GM12872 (cell line): ENCODE results near the gene STC2.

ENCODE experiments used
- TF ChIP-seq, protein P1 (sequence below): IDR thresholded peaks from 3 replicates; pipeline ENCODE4 v1.5.1; 2011; ENCODE audit warnings: low read depth, mild to moderate bottlenecking, low read length, moderate library complexity; ENCODE audit not compliant: insufficient read depth

The STC2 gene

GRCh38 chr5:173319646-173320045 is 8.6 kb downstream of the STC2 start:
- TF ChIP-seq, protein P1, sequence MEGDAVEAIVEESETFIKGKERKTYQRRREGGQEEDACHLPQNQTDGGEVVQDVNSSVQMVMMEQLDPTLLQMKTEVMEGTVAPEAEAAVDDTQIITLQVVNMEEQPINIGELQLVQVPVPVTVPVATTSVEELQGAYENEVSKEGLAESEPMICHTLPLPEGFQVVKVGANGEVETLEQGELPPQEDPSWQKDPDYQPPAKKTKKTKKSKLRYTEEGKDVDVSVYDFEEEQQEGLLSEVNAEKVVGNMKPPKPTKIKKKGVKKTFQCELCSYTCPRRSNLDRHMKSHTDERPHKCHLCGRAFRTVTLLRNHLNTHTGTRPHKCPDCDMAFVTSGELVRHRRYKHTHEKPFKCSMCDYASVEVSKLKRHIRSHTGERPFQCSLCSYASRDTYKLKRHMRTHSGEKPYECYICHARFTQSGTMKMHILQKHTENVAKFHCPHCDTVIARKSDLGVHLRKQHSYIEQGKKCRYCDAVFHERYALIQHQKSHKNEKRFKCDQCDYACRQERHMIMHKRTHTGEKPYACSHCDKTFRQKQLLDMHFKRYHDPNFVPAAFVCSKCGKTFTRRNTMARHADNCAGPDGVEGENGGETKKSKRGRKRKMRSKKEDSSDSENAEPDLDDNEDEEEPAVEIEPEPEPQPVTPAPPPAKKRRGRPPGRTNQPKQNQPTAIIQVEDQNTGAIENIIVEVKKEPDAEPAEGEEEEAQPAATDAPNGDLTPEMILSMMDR: no peak

GRCh38 chr5:173318881-173319620 is 9.2 kb downstream of the STC2 start:
- TF ChIP-seq, protein P1: no peak

GRCh38 chr5:173318330-173318729 is 9.9 kb downstream of the STC2 start:
- TF ChIP-seq, protein P1: no peak

DNA sequence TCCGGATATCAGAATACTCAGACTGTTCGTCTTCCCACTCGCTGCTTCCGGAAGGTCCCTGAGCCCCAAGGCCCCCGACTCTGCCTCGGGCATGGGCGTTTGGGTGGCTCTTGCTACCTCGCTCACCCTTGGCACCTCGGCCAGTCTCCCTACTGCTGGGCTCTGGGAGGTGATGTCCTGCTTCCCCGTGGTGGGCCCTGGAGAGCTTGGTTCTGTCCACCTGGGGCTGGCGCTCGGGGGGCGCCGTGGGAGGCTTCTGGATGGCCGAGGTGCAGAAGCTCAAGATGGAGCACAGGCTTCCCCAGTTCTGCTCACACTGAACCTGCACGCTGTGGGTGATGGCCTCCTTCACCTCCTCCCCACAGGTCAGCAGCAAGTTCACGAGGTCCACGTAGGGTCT is 10.4 kb downstream of the STC2 start:
- TF ChIP-seq, protein P1: no peak

DNA sequence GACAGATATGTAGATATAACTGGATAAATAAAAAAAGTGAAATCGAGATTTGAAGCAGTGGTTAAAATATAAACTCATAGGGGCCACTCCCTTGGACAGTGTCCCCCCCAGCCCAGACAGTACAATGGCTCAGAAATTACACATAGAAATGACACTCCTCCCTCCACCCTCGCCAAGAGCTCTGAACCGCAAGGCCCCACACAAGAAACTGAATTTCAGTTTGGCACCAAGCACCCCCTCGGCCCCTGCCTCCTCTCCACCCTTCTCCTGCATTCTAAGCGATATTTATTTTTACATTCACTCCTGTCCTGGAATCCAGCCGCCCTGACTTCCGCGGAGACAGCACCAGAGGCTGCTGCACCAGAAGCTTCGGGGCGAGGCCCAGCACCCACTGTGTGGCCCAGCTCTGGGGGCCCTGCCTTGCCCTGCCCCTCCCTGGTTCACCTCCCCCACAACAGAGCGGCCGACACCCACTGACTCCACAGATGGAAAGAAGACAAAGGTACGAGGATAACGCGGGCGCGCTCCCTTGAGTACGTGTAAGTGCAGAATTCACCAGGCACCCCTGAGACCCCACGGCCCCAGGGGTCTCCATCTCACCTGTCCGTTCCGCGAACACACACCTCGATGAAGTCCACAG is 11.0 kb downstream of the STC2 start:
- TF ChIP-seq, protein P1: no peak

DNA sequence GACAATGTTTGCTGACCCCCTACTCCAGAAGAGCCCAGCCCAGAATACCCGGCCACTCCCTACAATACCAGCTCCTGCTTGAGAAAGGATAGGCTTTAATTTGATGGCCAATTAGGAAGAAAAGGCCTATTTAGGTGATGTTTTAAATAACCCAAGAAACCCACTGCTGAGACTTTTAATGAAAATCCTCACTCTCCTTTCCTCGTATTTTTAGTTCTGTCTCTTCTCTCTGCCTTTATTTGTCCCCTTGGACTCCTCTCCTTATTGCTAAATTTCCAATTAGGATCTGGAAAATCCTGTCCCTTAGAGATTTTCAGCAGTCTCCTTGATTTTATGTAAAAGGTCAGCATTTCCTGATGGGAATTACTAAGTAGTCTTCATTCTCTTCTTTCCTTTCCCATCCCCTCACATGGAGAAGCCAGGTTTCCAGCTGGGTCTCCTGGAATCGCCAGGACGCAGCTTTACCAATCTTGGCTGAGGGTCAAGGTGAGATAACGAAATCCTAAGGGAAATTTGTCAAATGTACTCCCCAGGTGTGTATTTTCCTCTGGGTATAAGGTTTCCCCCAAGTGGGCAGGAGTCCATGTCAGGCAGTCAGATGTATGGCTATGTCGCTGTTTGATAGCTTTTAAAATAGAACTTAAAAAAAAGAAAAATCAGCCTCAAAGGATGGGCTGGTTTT is 11.7 kb downstream of the STC2 start:
- TF ChIP-seq, protein P1: no peak
